Activated CD4-positive, alpha-beta T cell treated with anti-CD3 and anti-CD28 coated beads for 1 hour (primary cell): ENCODE data around the gene RNF181.
"Not testable (repeated sequence)": the region's sequence is repeated elsewhere in the genome, so short reads cannot be mapped to it uniquely, and the experiment has no call there.

ENCODE experiments used
- DNase-seq: peaks from one replicate; pipeline ENCODE4 v3.0.0-alpha.2; 2020

Gene RNF181

DNA sequence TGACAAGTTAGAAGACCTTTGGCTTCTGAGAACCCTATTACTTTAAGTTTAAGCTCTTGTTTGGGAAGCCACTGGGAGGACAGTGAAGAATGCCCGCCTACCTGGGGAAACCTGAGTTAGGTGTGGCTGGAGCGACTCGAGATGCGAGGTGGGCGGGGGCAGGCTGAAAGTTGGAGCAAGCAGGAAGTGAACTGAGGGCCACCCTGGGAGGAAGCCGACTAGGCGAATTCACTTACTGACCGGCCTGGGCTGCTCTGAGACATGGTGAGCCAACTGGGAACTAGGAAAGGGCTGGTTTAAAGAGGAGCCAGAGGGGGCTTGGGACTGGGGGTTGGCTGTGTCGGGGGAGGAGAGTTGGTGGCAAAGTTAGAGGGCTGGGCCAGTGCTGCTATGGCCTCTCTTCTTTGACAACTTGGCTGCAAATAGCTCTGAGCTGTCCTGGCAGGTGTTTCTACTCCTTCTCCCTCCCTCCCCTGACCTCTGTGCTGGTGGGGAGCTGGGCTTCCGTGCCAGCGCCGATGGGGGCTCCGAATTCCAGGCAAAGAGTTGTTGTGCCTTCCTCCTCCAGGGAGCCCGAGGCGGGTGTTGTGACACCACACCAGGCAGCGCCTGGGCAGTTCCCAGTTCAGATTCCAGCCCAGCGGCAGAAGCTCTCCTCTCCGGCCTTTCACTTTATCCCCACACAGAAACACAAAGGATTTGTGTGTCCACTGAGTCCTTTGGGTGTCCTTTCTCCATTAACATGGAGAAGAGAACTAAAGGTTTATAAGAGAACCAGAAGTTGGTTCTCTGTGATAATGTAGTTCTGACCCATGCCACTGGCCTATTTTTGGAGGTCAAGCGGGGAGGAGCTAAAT, 17.9 kb upstream of the RNF181 start, which contains the start of gene VAMP8:
Gene VAMP8, plus strand, starts transcription at position 201 of the 857 bp plus-strand sequence. Its CDS starts 61 bp downstream, at position 262.
- peak; percentile 42 for DNase-seq

DNA sequence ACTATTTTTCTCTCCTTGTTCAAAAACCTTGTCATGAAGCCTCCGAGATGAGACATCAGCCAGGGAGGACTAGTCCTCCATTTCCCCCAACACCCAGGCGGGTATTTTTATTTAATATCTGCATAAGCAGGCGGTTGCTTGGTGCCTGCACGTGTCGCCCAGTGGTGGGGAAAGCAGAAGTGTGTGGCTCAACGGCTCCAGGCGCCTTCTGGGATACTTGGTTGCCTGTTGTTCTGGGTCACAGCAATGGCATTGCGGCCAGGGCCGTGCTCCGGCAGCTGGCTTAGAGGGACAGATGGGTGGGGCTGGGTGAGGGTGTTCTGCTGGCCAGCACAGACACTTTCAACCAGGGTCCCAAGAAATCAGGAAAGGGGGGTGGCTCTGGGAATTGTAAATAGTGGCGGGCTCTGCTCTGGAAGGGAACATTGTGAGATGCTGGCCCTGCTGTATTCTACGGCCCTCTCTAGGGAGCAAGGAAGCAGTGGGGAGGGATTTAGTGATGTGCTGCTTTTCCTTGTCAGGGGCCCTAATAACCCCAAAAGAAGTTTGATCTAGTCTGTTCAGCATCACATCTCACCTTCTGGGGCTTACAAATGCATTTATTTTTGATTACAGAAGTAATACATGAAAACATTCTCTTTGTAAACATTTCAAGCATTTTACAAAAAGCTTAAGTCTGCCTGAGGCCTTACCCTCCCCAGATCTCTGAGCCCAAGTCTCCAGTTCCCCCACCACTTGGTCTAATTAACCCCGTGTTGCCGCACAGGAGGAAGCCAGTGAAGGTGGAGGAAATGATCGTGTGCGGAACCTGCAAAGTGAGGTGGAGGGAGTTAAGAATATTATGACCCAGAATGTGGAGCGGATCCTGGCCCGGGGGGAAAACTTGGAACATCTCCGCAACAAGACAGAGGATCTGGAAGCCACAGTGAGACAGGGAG, 17.0 kb upstream of the RNF181 start:
- no peak for DNase-seq

DNA sequence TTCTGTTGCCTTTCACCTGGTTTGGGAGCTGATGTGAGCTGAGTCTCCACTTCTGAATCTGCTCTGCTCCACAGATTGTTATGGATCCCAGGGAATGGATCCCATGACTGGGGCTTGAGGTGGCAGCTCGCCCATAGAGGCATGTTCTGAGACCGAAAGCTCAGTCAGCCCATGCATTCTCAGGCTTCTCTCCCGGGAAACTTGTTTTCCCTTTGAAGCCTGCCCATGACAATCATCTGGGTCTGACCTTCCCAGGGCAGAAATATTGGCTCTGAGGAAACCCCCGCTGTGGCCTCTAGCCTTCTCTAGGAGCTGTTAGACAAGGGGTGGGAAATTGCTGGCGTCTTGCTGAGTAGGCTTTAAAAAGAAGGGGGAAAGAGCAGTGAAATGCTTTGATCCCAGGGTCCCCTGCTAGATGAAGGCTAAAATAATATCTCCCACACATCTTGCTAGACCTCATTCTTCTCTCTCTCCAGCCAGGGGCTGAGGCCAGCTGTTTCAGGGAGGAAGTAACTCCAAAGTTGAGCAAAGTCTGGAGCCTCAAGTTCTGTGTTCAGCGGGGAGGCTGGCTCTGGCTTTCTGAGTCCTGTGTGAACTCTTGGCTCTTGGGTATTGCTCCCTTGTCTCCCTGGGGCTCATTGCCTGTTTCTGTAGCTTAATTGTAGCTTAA, 16.1 kb upstream of the RNF181 start:
- no peak for DNase-seq

DNA sequence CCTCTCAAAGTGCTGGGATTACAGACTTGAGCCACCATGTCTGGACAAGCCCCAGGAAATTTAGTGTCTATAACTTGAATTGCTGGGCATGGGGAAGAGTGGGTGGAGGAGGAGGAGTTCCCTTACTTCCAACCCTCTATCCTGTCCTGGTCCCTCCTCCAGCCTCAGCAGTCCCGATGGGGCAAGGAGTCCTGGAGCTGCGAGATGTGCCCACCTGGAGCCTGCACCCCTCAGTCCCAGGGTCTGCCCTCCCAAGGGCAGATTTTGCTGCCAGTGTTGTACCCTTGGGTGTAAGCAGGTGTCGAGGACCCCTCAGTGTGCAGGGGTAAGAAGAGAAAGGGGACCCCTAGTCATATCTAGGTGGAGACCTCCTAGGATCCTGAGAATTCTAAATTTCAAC, 15.3 kb upstream of the RNF181 start:
- DNase-seq: no peak

DNA sequence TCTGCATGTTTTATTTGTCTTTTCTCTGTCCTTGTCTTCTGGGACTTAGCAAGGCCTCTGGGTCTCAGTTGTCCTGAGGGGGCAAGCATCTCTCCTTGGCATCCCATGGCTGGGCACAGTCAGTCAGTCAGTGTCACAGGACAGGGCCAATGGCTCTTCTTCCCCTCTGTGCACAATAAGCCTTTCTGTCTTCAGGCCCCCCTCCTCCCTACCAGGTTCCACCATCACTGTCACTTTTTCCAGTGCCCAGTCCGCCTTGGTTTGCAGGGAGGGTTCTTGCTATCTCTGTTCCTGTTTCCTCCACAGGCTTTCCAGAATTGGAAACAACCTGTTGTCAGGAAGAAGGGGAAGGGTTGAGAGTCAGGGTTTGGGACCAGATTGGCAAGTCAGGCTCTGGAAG, 13.1 kb upstream of the RNF181 start:
- DNase-seq: no peak

DNA sequence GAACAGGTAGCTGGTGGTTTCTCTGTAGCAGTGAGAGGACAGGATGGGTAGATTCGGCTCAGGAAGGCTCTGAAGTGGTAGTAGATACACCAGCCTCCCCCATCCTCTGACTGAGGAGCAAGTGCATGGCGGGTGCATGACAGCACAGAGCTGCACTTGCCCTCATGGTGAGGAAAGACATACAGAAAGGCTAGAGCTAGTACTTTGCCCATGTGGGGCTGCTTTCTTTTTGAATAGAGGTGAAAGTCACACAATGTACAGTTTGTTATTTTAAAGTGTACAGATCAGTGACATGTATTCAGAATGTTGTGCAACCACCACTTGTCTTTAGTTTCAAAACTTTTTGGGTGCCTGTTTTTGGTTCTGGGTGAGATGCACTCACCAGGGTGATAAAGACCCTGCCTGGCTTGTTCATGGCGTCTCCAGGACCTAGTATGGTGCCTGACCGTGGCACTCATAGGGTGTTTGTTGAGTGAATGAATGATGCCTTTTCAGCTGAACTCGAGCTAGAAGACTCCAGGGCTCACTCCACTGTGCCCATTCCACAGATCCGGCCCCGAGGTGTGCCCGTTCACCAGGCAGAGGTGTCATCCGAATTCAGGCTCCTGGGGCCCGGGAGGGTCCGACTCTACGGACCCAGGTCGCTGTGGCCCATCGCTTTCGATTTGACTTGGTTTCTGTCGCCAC, 11.7 kb upstream of the RNF181 start:
- DNase-seq: no peak

DNA sequence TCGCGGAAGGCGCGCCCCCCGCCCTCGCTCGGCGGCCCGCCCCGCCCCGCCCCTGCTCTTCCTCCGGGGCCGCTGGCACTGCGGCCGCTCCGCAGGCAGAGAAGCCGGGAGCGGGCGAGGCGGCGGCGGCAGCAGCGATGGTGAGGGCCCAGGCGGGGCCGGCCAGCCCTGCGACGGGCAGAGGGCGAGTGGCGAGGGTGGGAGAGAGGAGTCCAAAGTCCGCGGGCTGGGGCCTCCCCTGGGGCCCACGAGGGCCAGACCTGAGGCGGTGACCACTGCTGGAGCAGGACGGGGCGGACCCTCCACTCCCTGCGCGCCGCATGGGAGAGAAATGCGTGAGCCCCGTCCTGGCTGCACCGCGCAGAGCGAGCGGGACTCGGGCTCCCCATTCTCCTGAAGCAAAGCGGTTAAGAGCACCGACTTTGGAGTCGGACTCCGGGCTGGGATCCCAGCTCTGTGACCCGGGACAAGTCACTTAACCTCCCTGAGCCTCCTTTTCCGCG, 11.1 kb upstream of the RNF181 start, which contains the start of gene VAMP5:
Gene VAMP5, plus strand, starts transcription at position 78 of the 503 bp plus-strand sequence. Its CDS starts 60 bp downstream, at position 138.
- no peak for DNase-seq

DNA sequence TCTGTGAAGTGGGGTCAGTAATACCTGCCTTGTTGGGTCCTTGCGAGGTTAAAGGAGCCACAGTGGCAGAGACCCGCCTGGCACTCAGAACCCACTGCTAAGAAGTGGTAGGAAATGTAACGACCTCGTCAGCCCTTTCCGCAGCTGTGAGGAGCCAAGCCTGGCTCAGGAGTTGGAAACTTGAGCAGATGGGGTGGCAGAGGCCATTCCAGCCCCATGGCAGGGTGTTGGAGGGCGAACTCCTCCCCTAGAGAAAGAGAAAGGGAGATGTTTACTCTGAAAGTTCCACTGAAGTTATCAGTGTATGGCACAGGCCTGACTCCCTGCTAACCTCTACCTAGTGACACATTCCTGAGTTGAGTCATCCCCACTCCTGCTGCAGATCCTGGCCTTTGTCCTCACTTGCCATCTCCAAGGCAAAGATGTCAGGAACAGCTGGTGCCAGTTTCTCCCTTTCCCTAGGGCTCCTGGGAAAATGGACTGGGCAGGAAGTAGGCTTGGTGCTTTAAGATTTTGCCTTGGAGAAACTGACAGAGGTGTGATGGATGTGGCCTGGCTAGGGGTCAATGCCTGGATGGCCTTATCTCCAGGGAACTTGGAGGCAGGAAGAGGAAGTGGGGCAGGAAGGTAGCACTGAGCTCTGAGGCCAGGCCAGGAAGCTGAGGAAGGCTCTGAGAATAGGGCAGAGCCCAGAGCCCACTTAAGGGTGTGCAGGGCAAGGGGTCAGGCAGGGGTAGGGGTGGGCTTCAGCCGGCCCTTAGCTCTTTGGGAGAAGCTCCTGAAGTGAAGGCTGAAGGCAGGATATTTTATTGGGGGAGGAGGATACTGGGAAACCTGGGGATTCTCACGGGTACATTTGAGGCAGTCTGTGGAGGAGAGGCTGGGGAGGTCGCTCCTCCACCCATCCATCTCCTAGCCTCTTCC, 10.4 kb upstream of the RNF181 start:
- DNase-seq: no peak

DNA sequence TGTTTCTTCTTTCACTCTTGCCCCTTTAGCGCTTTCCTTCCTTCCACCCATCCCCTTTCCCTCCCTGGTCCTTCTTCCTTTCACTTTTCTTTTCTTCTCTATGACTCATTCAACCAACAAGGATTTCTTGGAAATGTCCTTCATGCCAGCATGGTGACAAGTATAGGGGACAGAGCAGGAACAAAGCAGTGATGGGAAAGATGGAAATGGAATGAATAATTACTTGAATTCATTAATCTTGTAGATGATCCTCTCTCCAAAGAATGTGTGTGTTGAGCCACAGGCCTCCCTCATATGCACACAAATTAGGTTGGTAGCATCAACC, 9.8 kb upstream of the RNF181 start:
- DNase-seq: no peak

DNA sequence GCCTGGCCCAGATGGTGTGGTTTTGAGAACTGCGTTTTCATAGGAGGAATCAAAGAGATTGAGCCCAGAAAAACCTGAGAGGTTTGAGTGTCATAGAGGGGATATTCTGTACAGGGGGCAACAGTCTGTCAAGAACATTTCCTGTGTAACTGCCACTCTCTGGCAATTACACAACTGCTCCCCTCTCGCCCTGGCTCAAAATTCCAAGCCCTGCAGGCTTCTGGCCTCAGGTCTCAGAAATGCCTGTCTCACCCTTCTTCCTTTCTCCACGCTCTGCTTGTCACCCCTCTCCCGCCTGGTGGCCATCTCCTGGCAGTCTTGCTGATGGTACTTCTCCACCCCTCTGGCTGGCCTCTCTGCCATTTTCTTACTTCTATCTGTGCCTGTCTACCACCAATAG, 7.3 kb upstream of the RNF181 start:
- no peak for DNase-seq

DNA sequence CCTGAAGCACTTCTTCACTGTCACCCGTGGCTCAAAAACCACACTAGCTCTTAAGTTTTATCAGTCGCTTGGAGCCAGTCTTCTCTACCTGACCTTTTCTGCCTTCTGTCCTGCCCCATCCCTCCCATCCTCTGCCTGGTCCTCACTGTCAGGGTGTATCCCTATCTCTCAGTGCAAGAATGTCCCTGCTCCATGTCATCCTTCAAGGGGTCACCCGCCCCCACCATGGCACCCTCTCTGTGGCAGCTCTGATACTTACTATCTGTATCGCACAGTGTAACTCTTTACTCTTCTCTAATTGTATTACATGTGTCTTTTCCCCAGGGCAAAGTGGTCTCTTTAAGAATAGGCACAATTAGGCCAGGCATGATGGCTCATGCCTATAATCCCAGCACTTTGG, 6.9 kb upstream of the RNF181 start:
- DNase-seq: no peak

DNA sequence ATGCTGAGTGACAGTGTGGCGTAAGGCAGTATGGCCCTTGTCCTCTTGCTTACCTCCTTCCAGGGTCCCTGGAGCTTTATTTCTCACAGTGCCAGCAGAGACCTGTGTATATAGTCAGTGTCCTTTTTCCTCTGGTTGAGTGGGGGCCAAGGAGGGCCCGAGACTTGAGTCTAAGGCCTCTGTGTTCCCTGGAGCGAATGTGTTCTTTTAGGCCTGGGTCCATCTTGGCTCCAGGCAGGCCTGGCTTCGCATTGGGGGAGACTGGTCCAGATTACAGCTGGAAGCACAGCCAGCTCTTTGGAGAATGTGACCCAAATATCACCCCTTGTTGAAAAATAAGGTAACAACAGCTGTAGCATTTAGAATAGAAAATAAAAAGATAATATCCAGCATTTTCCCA, 6.4 kb upstream of the RNF181 start:
- no peak for DNase-seq

DNA sequence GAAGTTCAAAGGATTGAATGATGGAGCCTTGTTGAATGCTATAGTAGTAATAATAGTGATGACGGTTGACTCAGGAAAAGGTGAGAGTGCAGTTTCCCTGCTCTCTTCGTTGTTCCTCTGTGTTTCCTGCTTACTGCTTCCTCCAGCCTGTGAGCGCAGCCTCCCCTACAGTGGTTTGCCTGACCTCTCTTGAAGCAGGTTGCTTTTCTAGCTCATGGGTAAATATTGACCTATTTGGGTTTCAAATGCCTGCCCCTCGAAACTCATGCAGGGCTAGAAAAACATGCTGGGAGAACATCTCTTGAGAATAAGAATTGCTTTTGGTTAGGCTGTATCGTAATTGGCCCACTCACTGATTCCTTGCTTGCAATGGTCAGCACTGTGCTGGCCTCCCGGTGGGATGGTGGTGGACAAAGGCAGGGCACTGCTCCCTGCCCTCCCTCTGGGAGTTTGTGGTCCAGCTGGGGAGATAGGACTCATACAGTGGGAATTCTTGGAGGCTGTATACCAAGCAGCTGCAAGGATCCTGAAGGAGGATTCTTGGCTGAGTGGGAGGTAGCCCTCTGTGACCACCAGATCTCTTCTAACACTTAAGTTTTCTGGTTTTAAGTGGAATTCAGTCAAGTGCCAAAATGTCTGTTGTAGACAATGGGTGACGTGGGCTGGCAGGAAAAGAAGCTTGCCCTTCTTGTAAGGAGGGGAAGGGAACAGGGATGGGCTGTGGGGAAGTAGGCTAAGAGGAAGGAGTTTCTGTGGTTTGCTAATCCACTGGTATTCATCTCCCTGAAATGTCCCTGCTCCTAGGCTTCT, 5.4 kb upstream of the RNF181 start:
- no peak for DNase-seq

DNA sequence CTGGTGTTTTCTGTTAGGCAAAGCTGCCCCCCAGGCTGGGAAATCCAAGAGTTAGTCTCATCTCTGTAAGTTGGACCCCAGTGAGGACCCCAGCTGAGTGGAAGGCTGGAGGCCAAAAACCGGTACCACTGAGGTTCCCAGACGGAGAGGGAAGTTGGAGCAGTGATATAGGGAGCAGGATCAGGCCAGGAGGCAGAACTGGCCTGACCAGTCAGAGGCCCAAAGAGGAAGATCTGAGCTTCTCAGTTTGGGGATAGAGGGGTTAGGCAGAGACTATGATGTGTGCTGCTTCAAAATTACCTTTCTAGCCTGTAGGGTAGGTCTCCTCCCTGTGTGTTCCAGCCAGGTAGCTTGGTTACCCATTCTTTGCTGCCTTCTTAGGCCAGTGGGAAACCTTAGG, 4.6 kb upstream of the RNF181 start:
- no peak for DNase-seq

DNA sequence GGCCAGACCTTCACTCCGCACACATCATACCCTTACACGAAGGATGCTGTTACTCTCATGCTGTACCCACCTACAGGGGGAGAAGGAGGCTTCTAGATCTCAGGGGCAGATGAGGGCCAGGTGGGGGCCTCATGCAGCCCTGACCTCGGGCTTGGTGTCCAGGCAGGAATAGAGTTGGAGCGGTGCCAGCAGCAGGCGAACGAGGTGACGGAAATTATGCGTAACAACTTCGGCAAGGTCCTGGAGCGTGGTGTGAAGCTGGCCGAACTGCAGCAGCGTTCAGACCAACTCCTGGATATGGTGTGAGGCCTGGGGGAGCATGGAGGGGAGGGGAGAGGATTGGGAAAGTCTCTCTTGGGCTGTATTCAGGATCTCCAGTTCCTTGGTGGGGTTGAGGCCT, 4.0 kb upstream of the RNF181 start:
- no peak for DNase-seq

DNA sequence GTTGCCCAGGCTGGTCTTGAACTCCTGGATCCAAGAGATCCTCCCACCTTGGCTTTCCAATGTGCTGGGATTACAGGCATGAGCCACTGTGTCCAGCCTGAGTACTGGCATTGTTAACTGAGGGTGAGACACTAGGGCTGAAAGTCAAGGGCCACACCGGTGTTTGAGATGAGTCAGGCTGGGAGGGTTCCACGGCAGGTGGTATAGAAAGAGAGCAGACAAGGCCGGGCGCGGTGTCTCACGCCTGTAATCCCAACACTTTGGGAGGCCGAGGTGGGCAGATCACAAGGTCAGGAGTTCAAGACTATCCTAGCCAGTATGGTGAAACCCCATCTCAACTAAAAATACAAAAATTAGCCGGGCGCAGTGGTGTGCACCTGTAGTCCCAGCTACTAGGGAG, 3.2 kb upstream of the RNF181 start:
- not testable (repeated sequence) for DNase-seq

DNA sequence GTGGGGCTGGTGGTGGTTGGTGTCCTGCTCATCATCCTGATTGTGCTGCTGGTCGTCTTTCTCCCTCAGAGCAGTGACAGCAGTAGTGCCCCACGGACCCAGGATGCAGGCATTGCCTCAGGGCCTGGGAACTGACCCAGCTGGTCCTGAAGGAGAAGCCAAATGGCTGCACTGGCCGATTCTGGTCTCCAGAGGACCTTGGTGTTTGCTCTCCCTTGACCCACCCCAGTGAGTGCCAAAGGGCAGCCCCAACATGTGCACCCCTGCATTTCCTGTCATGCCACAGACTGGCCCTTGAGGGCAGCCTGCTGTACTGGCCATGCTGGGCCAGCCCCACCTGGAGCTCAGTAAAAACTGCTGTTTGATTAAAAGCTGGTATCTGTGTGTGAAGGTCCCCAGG, 2.5 kb upstream of the RNF181 start:
- no peak for DNase-seq

DNA sequence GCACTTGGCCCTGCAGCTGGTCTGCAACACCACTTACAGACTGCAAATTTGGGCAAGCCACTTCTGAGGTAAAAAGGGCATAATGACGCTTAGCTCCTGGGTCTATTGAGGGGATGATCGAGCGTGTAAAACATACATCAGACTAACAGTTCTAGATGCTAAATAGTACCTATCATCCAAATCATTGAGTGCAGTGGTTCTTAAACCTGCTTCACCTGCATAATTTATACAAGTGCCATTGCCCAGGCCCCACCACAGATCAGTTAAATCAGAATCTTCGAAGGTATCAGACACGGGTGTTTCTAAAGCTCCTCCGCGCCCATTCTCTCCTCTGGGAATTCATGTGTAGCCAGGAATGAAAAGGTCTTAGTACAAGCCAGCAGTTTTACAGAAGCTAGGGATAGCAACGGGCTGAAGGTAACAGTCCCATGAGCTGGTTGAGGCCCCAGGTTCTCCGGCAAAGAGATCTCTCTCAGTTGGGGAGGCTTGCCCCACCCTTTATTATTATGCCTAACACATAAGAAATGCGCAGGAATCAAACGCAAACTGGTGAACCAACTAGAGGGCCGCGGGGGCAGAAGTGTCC, 737 bp upstream of the RNF181 start:
- no peak for DNase-seq

DNA sequence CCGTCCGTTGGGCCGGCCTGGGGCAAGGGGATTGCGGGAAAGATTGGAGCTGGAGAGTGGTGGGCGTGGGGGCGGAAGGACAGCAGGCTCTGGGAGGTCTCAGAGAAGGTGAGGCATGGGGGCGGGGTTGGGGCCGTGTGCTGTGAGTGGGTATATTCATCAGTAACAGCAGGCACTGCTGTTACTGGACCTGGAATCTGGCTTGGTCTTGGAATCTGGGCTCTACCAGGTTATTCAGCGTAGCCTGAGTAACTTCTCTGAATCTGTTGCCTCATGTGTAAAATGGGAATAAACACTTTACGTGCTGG, 435 bp downstream of the RNF181 start:
- no peak for DNase-seq

DNA sequence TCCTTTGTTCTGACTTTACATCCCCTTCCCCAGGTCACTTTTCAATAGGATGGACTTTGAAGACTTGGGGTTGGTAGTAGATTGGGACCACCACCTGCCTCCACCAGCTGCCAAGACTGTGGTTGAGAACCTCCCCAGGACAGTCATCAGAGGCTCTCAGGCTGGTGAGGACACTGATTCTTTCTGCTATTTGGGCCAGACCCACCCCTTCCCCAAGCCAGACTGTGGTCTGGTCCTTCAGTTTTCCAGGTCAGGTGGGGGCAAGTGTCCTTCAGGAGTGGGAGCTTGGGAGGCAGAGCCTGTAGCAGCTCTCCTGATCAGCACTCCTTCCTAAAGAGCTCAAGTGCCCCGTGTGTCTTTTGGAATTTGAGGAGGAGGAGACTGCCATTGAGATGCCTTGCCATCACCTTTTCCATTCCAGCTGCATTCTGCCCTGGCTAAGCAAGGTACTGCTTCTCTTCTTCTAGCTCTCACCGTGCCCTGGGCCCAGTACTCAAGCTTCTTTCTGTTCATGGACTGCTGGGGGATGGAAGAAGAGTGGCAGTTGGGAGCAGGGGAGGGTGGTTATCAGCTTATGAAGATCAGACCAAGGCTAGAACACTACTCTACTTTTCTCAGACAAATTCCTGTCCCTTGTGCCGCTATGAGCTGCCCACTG, 1.1 kb downstream of the RNF181 start:
- DNase-seq: no peak
